Thyroid gland (tissue), 4 donors: ENCODE measurements around the gene NUP214.

ENCODE experiments used
- CTCF ChIP-seq, 6 experiments: fragments of 200-600 bp in 3 of 6; fragments of 450-650 bp in 3 of 6; sonication (generic) in 3 of 6; IDR thresholded peaks; one replicate each; pipeline ENCODE4 v1.5.1; 2016 to 2019; ENCODE audit warnings: antibody characterized with exemption in 6 of 6, mild to moderate bottlenecking in 2 of 6, inconsistent platforms in 1 of 6, moderate library complexity in 1 of 6
- POLR2A ChIP-seq, 2 donors: fragments of 450-650 bp; IDR thresholded peaks; one replicate each; pipeline ENCODE4 v1.6.1; 2017; ENCODE audit warnings: antibody characterized with exemption in 2 of 2, mild to moderate bottlenecking in 2 of 2, moderate library complexity in 1 of 2

GRCh38 chr9:131262327-131263032 is 137.1 kb downstream of the NUP214 start:
- TF ChIP-seq CTCF (IDR thresholded peaks at IDR 0.05), result no peak
- TF ChIP-seq POLR2A (IDR thresholded peaks at IDR 0.05), result no peak
